22Rv1 (cell line): Measurements from ENCODE around the gene BORCS5.

Source experiments
- ZFX ChIP-seq: fragments of 450-650 bp; IDR thresholded peaks from 2 replicates; pipeline ENCODE4 v1.6.1; 2017; ENCODE audit warnings: antibody characterized with exemption, borderline replicate concordance
- TF ChIP-seq, protein P1 (sequence below): fragments of 450-650 bp; IDR thresholded peaks from 2 replicates; pipeline ENCODE4 v1.5.1; 2017; ENCODE audit warnings: mild to moderate bottlenecking

DNA sequence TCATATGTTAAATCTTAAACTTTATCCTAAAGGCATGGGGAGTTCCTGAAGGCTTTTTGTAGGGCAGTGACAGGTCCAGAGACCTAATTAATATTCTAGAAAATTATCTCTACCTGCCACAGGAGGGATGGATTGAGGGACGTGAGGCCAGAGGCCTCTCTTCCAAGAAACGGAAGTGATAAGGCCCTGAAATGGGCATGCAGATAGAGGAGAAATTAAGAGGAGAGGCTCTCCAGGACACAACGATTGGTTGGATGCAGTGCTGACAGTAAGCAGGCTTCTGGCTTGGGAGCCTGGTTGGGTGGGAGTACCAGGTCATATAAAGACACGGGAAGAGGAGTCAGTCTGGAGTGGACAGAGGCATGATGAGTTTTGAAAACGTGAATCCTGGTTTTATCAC, 3.1 kb upstream of the BORCS5 start:
- TF ChIP-seq, protein P1, sequence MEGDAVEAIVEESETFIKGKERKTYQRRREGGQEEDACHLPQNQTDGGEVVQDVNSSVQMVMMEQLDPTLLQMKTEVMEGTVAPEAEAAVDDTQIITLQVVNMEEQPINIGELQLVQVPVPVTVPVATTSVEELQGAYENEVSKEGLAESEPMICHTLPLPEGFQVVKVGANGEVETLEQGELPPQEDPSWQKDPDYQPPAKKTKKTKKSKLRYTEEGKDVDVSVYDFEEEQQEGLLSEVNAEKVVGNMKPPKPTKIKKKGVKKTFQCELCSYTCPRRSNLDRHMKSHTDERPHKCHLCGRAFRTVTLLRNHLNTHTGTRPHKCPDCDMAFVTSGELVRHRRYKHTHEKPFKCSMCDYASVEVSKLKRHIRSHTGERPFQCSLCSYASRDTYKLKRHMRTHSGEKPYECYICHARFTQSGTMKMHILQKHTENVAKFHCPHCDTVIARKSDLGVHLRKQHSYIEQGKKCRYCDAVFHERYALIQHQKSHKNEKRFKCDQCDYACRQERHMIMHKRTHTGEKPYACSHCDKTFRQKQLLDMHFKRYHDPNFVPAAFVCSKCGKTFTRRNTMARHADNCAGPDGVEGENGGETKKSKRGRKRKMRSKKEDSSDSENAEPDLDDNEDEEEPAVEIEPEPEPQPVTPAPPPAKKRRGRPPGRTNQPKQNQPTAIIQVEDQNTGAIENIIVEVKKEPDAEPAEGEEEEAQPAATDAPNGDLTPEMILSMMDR, result no peak
- no peak for TF ChIP-seq ZFX
